ENCODE results near the gene SIGLEC7.
A peak's percentile ranks its signal among the peaks of the same experiment; 100 is the strongest.
"Not testable (repeated sequence)": the region's sequence is repeated elsewhere in the genome, so short reads cannot be mapped to it uniquely, and the experiment has no call there.

Gene SIGLEC7

GRCh38 chr19:51161867-51162496 is 19.9 kb downstream of the SIGLEC7 start:
- no peak for TF ChIP-seq CTCF (IDR thresholded peaks at IDR 0.05; ENCODE audit: low read depth, low read length, missing control alignments)
- no peak overlapping the region for H3K4me3 ChIP-seq (replicated peaks; ENCODE audit: low read depth, low read length)
- DNase-seq (ENCODE audit: extremely low read depth, low read depth), result no peak

GRCh38 chr19:51163257-51163656 is 21.2 kb downstream of the SIGLEC7 start:
- no peak for TF ChIP-seq CTCF (IDR thresholded peaks at IDR 0.05; ENCODE audit: low read depth, low read length, missing control alignments)
- H3K4me3 ChIP-seq (replicated peaks; ENCODE audit: low read depth, low read length), result no peak overlapping the region
- no peak for DNase-seq (ENCODE audit: extremely low read depth, low read depth)

GRCh38 chr19:51164215-51164614 is 22.1 kb downstream of the SIGLEC7 start:
- no peak for TF ChIP-seq CTCF (IDR thresholded peaks at IDR 0.05; ENCODE audit: low read depth, low read length, missing control alignments)
- DNase-seq (ENCODE audit: extremely low read depth, low read depth), result no peak

GRCh38 chr19:51166846-51167490 is 24.9 kb downstream of the SIGLEC7 start:
- H3K4me3 ChIP-seq (replicated peaks; ENCODE audit: low read depth, low read length), result no peak overlapping the region
- no peak for DNase-seq (ENCODE audit: extremely low read depth, low read depth)
- no peak for TF ChIP-seq CTCF (IDR thresholded peaks at IDR 0.05; ENCODE audit: low read depth, low read length, missing control alignments)

More at GRCh38 chr19:51164215-51164614, 22.1 kb downstream of the SIGLEC7 start:
- no peak overlapping the region for H3K4me3 ChIP-seq (replicated peaks; ENCODE audit: low read depth, low read length)

GRCh38 chr19:51168564-51169282 is 26.6 kb downstream of the SIGLEC7 start:
- TF ChIP-seq CTCF (IDR thresholded peaks at IDR 0.05; ENCODE audit: low read depth, low read length, missing control alignments), result no peak
- no peak for DNase-seq (ENCODE audit: extremely low read depth, low read depth)

GRCh38 chr19:51169283-51169918 is 27.3 kb downstream of the SIGLEC7 start:
- H3K4me3 ChIP-seq (replicated peaks; ENCODE audit: low read depth, low read length), result not testable (repeated sequence)
- peak; percentile 17 for DNase-seq (ENCODE audit: extremely low read depth, low read depth)
- TF ChIP-seq CTCF (IDR thresholded peaks at IDR 0.05; ENCODE audit: low read depth, low read length, missing control alignments), result peak; percentile 71

More at GRCh38 chr19:51168564-51169282, 26.6 kb downstream of the SIGLEC7 start:
- H3K4me3 ChIP-seq (replicated peaks; ENCODE audit: low read depth, low read length), result no peak overlapping the region
